ENCODE data around the gene IARS1.
A peak's percentile ranks its signal among the peaks of the same experiment; 100 is the strongest.

Gene IARS1

DNA sequence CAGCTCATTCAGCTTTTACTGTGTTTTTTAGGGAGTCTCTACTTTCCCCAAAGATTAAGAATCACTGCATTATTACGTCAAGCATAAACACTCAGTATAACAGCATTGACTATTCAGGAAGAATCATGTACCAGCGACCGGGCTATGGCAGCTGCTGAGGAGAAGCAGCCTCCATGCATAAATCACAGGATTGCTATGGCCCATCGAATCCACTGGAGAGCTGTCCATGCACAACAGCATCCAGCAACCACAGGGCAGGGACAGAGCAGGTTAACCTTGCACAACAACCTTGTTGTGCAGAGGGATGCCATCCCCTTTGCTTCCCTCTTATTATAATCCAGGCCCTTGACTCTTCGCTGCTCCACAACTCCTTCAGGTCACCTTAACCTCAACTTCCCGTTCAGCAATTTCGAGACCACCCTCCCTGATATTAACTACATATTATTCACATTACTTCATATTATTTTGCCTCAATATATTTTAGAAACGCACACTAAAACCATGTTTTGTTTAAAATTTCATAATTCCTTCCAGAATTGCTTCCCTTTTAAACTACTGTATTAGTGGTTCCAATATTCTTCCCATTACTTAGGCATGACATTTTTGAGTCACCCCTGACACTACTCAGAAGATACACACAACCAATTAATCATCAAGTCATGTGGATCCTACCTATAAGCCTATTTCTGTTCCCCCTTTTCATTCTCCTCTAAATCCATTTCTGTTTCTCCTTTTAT is 991 bp downstream of the IARS1 start:
- H3K79me2 ChIP-seq (ENCODE audit: control insufficient read depth, low read length): peaks cover 83% of the 10 kb centered on the region
- TF ChIP-seq, protein P1, sequence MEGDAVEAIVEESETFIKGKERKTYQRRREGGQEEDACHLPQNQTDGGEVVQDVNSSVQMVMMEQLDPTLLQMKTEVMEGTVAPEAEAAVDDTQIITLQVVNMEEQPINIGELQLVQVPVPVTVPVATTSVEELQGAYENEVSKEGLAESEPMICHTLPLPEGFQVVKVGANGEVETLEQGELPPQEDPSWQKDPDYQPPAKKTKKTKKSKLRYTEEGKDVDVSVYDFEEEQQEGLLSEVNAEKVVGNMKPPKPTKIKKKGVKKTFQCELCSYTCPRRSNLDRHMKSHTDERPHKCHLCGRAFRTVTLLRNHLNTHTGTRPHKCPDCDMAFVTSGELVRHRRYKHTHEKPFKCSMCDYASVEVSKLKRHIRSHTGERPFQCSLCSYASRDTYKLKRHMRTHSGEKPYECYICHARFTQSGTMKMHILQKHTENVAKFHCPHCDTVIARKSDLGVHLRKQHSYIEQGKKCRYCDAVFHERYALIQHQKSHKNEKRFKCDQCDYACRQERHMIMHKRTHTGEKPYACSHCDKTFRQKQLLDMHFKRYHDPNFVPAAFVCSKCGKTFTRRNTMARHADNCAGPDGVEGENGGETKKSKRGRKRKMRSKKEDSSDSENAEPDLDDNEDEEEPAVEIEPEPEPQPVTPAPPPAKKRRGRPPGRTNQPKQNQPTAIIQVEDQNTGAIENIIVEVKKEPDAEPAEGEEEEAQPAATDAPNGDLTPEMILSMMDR (IDR thresholded peaks at IDR 0.05; ENCODE audit: low read depth, low read length, poor library complexity, severe bottlenecking): no peak
- TF ChIP-seq EZH2phosphoT487 (IDR thresholded peaks at IDR 0.05; ENCODE audit: borderline replicate concordance, low read length): no peak
- H3K4me1 ChIP-seq (ENCODE audit: control insufficient read depth, low read length): peaks cover 62% of the 10 kb centered on the region
- H4K20me1 ChIP-seq (ENCODE audit: control insufficient read depth, insufficient read depth, low read depth, low read length): peaks cover 15% of the 10 kb centered on the region; the same call in 1 of the 2 replicates
- peaks cover 82% of the 10 kb centered on the region for H3K36me3 ChIP-seq (ENCODE audit: control insufficient read depth, low read length)
- peak overlapping the region; percentile 83 for H3K4me2 ChIP-seq (ENCODE audit: low read length)
- H3K9me3 ChIP-seq (ENCODE audit: control insufficient read depth, insufficient read depth, low read length): no peaks in the 10 kb centered on the region
- H3F3A ChIP-seq (ENCODE audit: control insufficient read depth, insufficient read depth): peaks cover 24% of the 10 kb centered on the region
- peak overlapping the region; percentile 80 for H3K4me3 ChIP-seq (ENCODE audit: low read length)
- H3K27ac ChIP-seq (ENCODE audit: low read depth, low read length): peak overlapping the region; percentile 88
- no peaks in the 10 kb centered on the region for H3K9me2 ChIP-seq (replicated peaks; ENCODE audit: control insufficient read depth, low read length)
- no peaks in the 10 kb centered on the region for H3K27me3 ChIP-seq (ENCODE audit: control insufficient read depth, low read length)

DNA sequence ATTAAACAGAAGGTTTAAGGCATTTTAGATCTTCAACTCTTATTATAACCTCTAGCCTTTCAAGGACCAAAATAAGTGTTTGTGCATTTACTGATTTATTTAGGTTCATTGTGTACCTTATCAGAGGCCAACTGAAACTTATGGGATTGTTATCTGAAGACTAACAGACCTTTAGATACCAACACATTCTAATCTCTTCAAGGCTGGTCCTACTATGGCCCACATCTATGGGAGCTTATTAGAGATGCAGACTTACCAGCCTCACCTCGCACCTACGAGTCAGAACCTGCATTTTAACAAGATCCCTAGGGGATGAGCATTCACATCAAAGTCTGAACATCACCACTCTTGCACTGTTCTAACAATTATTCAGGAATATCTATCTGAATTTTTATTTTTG is 1.9 kb downstream of the IARS1 start:
- H3K4me1 ChIP-seq (ENCODE audit: control insufficient read depth, low read length): peaks cover 57% of the 10 kb centered on the region
- no peak for TF ChIP-seq EZH2phosphoT487 (IDR thresholded peaks at IDR 0.05; ENCODE audit: borderline replicate concordance, low read length)
- TF ChIP-seq, protein P1 (IDR thresholded peaks at IDR 0.05; ENCODE audit: low read depth, low read length, poor library complexity, severe bottlenecking): no peak
- peaks cover 24% of the 10 kb centered on the region for H3F3A ChIP-seq (ENCODE audit: control insufficient read depth, insufficient read depth)
- peaks cover 19% of the 10 kb centered on the region; the same call in 1 of the 2 replicates for H4K20me1 ChIP-seq (ENCODE audit: control insufficient read depth, insufficient read depth, low read depth, low read length)
- no peak overlapping the region for H3K27ac ChIP-seq (ENCODE audit: low read depth, low read length)
- H3K27me3 ChIP-seq (ENCODE audit: control insufficient read depth, low read length): no peaks in the 10 kb centered on the region
- H3K4me2 ChIP-seq (ENCODE audit: low read length): peak overlapping the region; percentile 83
- H3K9me2 ChIP-seq (replicated peaks; ENCODE audit: control insufficient read depth, low read length): no peaks in the 10 kb centered on the region
- peaks cover 83% of the 10 kb centered on the region for H3K36me3 ChIP-seq (ENCODE audit: control insufficient read depth, low read length)
- H3K4me3 ChIP-seq (ENCODE audit: low read length): peak overlapping the region; percentile 80
- no peaks in the 10 kb centered on the region for H3K9me3 ChIP-seq (ENCODE audit: control insufficient read depth, insufficient read depth, low read length)
- H3K79me2 ChIP-seq (ENCODE audit: control insufficient read depth, low read length): peaks cover 89% of the 10 kb centered on the region

DNA sequence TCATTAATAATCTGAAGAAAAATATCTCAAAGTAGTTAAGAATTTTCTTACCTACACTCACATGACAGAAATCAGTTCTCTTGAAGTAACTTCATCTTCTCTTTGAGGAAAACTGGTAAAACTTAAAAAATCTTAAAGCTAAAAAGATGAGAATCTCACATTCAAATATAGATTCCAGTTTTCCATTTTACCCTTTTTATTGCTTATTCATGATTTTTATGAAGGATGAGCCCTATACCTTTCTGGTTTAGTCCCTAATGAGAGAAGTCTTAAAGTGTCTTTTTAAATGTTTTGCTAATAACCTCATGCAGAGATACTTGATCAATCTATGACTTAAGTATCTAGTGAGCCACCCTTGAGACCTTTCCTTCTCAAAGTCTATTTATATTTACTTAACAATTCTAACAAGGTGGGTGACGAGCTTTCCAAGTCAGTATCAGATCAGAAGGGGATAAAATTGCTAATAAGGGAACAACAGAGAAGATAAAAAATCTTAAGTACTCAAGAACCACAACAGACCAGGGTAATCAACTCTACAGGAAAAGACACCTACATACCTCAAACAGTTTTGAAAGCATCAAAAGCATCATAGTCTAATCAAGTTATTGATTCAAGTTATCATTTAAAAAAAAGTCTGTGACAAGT is 2.6 kb downstream of the IARS1 start:
- peak overlapping the region; percentile 80 for H3K4me3 ChIP-seq (ENCODE audit: low read length)
- peaks cover 84% of the 10 kb centered on the region for H3K36me3 ChIP-seq (ENCODE audit: control insufficient read depth, low read length)
- no peak overlapping the region for H3K27ac ChIP-seq (ENCODE audit: low read depth, low read length)

More for the DNA sequence above, 2.6 kb downstream of the IARS1 start:
- Histone ChIP-seq H4K20me1 (ENCODE audit: control insufficient read depth, insufficient read depth, low read depth, low read length) (peaks cover 19% of the 10 kb centered on the region; the same call in 1 of the 2 replicates), H3K79me2 (ENCODE audit: control insufficient read depth, low read length) (peaks cover 96% of the 10 kb centered on the region), H3K27me3 (ENCODE audit: control insufficient read depth, low read length) (no peaks in the 10 kb centered on the region), H3K9me2 (replicated peaks; ENCODE audit: control insufficient read depth, low read length) (no peaks in the 10 kb centered on the region), H3F3A (ENCODE audit: control insufficient read depth, insufficient read depth) (peaks cover 17% of the 10 kb centered on the region), H3K4me2 (ENCODE audit: low read length) (peak overlapping the region; percentile 83), H3K4me1 (ENCODE audit: control insufficient read depth, low read length) (peaks cover 51% of the 10 kb centered on the region), H3K9me3 (ENCODE audit: control insufficient read depth, insufficient read depth, low read length) (no peaks in the 10 kb centered on the region)
- TF ChIP-seq, protein P1 (IDR thresholded peaks at IDR 0.05; ENCODE audit: low read depth, low read length, poor library complexity, severe bottlenecking): no peak
- TF ChIP-seq EZH2phosphoT487 (IDR thresholded peaks at IDR 0.05; ENCODE audit: borderline replicate concordance, low read length): no peak

Data from DOHH2 (cell line).